DMS153 (cell line): ENCODE data around the gene KRTAP20-1.

Experiments used
- DNase-seq: peaks from one replicate; lab custom pipeline; 2025; lab: John Stamatoyannopoulos, UW

The KRTAP20-1 gene, protein sequence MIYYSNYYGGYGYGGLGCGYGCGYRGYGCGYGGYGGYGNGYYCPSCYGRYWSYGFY

DNA sequence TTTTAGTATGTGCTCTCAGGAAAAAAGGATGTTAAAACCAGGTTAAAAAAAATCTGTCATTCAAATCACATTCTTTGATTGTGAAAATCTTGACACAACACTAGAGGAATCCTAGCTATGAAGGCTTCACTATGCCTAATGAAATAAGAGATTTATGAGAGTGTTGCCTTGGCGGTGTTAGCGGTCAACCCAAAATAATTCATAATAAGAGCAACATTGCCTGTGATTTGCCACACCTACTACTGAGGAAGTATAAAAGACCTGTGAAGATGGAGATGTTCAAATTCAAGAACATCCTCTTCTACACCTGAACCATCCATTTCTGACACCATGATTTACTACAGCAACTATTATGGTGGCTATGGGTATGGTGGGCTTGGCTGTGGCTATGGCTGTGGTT lies at the start of gene KRTAP20-1:
TSS of gene KRTAP20-1 (plus strand) at position 301 of the 400 bp plus-strand sequence. CDS start at position 331, 30 bp downstream.
- no peak for DNase-seq

DNA sequence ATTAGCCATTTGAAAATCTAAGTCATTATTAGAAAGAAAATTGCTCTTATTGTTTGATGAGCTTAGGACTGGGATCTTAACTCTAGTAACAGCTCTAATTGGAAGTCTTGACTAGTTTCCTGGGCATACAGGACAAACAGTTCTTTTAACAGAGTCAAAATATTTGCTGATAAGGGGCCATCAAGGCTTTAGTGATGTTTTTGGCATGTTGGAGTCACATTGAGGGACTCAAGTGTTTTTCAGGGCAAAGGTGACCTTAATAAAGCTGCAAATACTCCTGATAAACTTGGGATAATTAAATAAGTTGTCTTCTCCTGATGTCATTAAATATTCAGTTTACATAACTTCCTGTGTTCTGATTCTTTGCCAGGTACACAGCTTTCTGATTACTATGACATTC lies 48.6 kb upstream of the KRTAP20-1 start:
- no peak for DNase-seq

DNA sequence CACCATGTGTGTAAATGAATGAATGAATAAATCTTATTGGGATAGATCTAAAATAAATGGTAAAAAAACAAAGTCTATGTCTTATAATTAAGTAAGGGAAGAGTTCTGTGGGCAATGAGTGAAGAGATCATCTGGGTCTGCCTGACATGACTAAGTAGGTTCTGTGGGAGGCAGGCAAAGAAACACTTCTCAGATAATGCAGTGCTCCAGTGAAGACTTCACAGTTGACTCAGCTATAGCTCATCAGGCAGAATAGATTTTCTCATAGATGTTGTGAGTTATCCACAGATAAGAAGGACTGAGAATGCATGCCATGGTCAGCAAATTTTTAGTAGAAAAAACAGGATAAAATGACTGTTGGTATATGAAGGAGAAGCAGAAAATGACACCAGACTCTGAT lies 38.5 kb upstream of the KRTAP20-1 start:
- no peak for DNase-seq

DNA sequence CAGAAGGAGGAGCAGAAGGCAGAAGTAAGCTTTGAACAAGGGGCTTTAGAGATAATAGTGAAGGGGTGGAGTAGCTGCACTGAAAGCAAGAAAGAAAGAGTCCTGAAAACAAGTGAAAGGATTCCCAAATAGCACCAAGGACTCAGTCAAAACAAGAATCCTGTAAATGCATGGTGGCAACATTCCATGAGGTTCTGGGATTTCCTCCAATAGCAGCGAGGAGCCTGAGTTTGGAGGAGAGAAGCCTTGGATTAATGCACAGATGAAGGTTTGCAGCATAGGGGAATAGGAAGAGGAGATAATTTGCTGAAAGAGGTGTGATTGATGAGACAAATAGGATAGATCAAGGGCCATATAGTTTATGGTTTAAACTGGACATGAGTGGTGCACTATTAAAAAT lies 36.9 kb upstream of the KRTAP20-1 start:
- no peak for DNase-seq

- DNase-seq = no peak
Observed at GRCh38 chr21:30580132-30580531, 36.1 kb upstream of the KRTAP20-1 start.

GRCh38 chr21:30582870-30583269 lies 33.4 kb upstream of the KRTAP20-1 start:
- no peak for DNase-seq

GRCh38 chr21:30590297-30590696 lies 25.9 kb upstream of the KRTAP20-1 start, which contains the start of gene KRTAP22-2:
Gene KRTAP22-2, minus strand, starts transcription at chr21:30590397.
- DNase-seq = no peak

- DNase-seq = no peak
Observed at GRCh38 chr21:30592140-30592539, 24.1 kb upstream of the KRTAP20-1 start, which contains the start of gene KRTAP6-3. Gene KRTAP6-3, plus strand, starts transcription at chr21:30592440. Its CDS starts 6 bp downstream, at chr21:30592446.

- DNase-seq = no peak
Observed at GRCh38 chr21:30598802-30599201, 17.4 kb upstream of the KRTAP20-1 start, which contains the start of gene KRTAP6-2. Gene KRTAP6-2, minus strand, starts transcription at chr21:30598902. Its CDS starts 28 bp downstream, at chr21:30598874.

GRCh38 chr21:30600787-30601186 lies 15.4 kb upstream of the KRTAP20-1 start, which contains the start of gene KRTAP22-1:
Gene KRTAP22-1, plus strand, starts transcription at chr21:30601087.
- DNase-seq = no peak

DNA sequence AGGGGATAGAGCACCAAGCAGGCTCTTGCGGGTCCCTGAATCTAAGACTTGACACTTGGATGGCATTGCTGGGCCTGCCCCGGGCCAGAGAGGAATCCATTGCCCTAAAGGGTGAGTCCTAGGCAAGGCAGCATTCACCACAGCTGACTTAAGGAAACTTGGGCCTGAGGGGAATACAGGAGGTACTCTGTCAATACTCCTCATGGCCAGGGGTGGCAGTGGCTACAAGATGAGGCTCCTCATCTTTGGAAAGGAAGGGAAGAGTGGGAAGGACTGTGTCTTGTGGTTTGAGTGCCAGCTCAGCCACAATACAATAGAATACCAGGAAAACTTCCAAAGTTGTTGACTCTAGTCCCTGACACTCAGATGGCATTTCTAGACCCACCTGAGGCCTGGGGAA lies 10.3 kb upstream of the KRTAP20-1 start:
- DNase-seq = no peak

DNA sequence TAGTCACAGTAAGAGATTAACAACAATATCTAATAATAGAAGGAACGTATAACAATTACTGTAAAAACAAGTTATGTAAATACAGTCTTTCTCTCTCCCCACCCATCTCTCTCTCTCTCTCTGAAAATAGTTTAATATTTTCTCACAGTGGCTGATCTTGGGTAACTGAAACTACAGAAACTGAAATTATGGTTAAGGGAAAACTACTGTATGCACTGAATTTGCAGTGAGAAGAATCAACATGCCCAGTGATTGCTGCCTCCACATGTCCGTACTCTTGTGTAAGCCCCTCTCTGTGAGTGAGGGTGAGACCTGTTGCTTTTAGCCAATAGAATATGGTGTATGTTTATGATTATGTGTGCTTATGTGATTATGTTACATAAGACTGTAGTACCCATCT lies 4.1 kb upstream of the KRTAP20-1 start:
- no peak for DNase-seq

GRCh38 chr21:30613836-30614235 lies 2.4 kb upstream of the KRTAP20-1 start, which contains the start of gene KRTAP6-1:
Gene KRTAP6-1, minus strand, starts transcription at chr21:30613930. Its CDS starts 26 bp downstream, at chr21:30613904.
- DNase-seq = no peak

DNA sequence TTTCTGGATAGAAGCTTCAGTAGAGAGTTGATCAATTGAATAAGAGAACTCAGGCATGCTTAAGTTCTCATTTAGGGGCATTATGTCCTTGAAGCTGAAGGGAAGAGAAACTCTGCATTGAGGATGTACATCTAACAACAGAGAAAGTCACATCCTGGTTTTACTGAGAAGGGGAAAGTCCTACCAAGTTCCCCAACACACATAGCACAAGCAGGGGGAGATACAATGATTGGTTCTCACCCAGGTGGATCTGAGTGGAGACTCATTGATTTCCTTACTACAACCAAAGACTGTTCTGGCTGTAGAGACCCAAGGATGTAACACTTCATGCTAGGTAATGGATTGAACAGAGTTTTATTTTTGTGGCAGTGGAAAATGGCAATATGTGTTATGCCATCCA lies 1.0 kb upstream of the KRTAP20-1 start:
- no peak for DNase-seq

GRCh38 chr21:30620080-30620479 lies 3.9 kb downstream of the KRTAP20-1 start:
- no peak for DNase-seq

DNA sequence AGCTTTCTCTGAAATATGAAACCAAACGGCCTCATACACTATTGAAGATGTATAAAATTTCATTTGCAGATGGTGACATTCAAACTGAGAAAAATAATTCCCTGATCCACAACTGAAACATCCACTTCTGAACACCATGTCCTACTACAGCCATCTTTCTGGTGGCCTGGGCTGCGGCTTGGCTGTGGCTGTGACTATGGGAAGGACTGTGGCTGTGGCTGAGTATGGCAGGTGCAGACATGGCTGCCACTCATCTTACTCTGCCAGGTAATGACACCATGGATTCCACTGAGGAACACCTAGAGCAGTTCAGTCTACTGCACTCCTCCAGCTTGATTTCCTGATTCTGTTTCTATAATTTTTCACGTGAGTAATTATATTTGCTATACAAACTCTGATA lies 4.3 kb downstream of the KRTAP20-1 start, which contains the start of gene KRTAP20-4:
TSS of gene KRTAP20-4 (plus strand) at position 106 of the 400 bp plus-strand sequence.
- DNase-seq = no peak

DNA sequence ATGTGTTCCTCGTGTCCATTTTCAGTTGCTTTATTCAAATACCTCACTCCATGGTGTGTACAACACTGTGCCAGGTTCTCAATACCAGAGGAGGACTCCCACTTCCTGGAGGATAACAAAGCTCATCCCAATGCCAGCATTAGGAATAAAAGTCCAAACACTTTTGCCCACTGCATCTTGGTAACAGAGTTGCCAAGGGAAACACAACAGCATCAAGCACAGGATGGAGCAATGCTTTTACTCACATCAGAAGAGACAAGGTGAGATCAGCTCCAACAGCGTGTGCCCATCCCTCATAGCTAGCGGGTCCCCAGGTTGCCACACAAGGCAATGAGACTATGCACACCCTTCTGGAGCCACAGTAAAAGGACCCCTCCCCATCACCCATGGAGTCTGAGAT lies 7.1 kb downstream of the KRTAP20-1 start:
- no peak for DNase-seq

DNA sequence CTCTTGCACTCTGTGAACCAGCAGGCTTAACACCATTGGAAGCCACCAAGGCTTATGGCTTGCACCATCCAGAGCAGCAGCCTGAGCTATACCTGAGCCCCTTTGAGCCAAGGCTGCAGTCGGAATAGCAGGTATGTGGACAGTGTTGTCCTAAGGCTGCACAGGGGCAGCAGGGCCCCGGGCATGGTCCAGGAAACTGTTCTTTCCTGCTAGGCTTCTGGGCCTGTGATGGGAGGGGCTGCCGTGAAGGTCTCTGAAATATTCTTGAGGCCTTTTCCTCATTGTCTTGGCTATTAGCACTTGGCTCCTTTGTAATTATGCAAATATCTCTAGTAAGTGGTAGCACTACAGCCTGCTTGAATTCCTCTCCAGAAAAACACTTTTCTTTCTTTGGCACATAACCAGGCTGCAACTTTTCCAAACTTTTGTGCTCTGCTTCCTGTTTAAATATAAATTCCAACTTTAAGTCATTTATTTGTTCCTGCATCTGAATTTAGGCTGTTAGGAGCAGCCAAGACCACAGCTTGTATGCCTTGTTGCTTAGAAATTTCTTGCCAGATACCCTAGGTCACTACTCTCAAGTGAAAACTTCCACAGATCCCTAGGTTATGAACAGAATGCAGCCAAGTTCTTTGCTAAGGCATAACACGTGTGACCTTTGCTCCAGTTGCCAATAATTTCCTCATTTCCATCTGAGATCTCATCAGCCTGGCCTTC lies 9.4 kb downstream of the KRTAP20-1 start:
- no peak for DNase-seq

DNA sequence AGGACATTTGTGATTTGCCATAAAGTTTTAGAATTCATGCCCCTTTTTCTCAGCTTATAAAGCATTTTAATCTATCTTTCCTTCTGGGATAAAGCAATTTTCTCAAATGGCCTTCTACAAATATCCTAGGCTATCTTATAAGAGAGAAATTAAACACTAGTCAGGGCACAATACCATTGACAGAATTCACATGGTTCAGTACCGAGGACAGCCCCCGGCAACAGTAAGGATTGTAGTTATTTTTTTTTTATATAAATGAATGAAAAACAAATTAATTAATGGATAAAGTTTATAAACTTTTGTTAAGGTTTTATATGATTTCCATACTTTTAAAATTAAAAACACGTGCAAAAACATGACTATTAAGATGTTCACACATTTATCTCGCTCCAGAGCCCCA lies 11.9 kb downstream of the KRTAP20-1 start:
- DNase-seq = no peak

GRCh38 chr21:30629200-30629599 lies 13.0 kb downstream of the KRTAP20-1 start:
- DNase-seq = no peak

GRCh38 chr21:30634906-30635305 lies 18.7 kb downstream of the KRTAP20-1 start, which contains the start of gene KRTAP20-2:
Gene KRTAP20-2, plus strand, starts transcription at chr21:30635206. Its CDS starts 58 bp downstream, at chr21:30635264.
- no peak for DNase-seq

- no peak for DNase-seq
Observed at GRCh38 chr21:30638686-30639085, 22.5 kb downstream of the KRTAP20-1 start.

- no peak for DNase-seq
Observed at GRCh38 chr21:30642564-30642963, 26.3 kb downstream of the KRTAP20-1 start, which contains the start of gene KRTAP20-3. Gene KRTAP20-3, plus strand, starts transcription at chr21:30642864.
